Stimulated activated CD4-positive, alpha-beta T cell treated with anti-CD3 and anti-CD28 coated beads, Interleukin-12 subunit alpha, Interleukin-12 subunit beta, amount 100 ng/mL, for 48 hours (primary cell): Measurements from ENCODE around the gene LMOD3.

Source experiments
- DNase-seq, 3 donors: peaks; one replicate each; pipeline ENCODE4 v3.0.0-alpha.2; 2020; ENCODE audit warnings: low read depth in 2 of 3, low spot score in 1 of 3

The LMOD3 gene

DNA sequence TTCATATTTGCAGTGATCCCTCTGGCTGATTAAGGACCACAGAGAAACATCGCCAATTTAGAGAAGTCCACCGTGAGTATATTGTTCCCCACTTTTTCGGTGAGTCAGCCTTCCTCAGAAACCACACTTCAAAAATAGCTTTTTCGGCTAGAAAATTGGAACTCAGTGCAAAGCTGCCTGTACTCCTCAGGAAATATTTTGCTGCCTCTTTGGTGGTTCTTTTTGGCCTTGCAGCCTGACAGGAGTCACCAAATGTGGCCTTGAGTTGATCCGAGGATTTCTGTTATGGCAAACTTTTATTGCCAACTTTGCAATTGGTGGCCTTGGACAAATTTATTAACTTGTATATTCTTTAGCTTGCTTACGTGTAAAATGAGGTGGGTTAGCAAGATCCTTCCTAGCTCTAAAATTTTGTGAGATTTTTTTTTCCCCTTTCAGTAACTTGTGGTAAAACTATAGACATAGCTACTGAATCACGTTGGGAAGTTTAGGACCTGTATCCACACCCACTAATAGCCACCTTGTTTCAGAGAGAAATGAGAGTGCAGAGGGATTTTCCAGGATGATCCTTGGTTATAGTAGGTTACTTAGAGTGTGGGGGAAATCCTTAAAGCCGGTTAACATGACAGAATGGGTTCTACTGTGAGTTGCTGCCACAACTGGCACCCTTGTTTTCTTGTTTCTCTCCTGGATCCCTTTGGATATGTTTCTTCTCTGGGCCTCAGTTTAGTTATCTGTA lies 27.8 kb downstream of the LMOD3 start:
- DNase-seq: no peak

DNA sequence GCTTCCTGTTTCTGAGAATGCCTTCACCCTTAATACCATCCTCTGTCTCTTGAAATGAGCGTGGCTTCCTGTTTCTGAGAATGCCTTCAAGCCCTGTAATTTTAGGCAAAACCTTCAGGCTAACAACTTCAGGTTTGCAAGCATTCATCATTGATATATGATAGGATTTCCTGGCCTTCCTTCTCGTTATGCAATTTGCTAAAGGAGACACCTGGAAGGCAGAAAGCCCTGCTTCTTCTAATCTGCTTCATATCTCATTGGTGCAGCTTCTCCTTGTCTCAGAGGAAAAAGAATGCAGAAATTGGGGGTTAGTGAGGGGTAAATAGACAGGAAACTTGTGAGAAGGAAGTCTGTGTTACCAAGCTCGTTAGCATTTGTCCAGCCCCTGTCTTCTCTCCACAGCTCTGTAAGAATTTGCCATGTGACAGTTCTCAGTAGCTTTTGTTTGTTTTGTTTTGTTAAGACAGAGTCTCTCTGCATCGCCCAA lies 30.3 kb downstream of the LMOD3 start:
- no peak for DNase-seq

DNA sequence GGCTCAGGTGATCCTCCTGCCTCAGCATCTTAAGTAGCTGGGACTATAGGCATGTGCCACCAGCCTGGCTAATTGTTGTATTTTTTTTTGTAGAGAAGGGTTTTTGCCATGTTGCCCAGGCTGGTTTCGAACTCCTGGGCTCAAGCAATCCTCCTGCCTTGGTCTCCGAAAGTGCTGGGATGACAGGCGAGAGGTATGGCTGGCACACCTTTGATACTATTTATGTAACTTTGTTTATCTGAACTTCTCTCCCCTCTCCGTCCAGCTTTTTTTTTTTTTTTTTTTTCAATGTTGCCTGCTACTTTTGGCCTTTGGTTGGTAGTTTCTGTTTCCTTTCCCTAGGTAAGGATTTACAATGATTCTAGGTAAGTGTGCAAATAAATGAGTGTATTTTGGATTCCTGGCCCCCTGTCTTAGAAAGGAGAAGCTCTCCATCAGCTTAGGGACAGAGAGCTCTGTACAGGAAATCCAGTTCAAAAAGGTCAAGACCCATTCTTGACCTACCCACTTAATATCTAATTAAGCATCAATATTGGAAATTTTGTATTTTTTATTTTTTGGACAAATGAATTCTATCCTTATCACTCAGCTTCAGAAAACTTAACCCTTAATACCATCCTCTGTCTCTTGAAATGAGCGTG lies 30.9 kb downstream of the LMOD3 start:
- DNase-seq: no peak

DNA sequence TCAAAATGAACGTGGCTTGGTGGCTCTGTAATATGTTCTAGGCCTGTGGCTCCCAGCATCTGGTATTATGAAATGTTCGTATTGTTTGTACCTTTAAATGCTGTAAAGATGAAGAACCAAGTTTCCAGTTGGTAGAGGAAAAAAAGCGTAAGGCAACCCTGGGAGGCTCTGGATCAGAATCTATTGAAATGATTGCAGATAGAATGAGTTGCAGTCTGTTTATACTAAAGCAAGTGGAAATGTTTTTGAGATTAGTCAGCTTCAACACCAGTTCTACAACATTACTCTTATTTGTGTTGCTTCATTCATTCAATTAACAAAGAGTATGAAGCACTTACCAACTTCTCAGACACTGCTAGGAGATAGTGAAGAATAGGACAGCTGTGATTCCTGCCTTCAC lies 32.4 kb downstream of the LMOD3 start:
- no peak for DNase-seq

DNA sequence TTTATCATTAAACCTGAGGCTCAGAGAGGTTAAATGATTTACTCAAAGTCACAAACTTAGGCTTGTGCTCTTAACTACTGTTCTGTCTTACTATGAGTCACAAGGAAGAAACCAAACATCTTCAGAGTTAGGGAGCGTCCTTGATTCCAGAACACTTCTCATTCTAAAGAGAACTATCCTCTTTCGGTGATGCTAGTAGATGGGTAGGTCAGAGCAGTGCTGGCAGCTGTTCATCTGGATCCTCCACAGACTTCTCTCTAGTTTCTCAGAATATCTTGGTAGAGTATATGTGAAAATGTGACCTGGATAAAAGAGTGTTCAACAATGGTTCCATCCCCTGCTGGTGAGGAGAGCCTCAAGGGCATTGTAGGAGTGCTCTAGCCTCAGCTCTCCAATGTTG lies 34.3 kb downstream of the LMOD3 start:
- DNase-seq: no peak

DNA sequence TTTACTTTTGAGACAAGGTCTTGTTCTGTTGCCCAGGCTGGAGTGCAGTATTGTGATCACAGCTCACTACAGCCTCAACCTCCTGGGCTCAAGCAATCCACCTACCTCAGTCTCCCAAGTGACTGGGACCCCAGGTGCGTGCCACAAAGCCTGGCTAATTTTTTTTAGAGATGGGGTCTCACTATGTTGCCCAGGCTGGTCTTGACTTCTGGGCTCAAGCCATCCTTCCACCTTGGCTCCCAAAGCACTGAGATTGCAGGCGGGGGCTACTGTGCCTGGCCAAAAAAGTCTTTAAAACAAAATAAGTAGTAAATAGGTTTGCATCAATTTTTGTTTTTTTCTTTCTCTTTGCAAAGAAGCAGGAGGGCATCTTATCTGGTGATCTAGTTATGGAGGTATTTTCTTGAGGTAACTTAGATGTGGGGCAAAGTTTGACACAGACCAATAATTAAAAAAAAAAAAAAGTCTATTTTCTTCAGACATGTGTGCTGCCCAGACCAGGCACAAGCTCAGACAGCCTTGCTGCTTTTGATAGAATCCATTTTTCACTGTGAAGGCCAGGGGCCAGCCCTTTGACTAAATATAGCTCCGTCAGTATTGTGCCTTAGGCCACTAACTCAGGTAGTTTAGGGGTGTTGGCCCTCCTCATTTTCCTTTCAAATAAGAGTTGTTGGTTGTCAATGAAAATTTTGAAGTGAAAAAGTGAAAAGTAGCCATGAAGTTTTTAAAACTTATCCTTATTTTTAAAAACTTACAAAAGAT lies 35.2 kb downstream of the LMOD3 start:
- no peak for DNase-seq

DNA sequence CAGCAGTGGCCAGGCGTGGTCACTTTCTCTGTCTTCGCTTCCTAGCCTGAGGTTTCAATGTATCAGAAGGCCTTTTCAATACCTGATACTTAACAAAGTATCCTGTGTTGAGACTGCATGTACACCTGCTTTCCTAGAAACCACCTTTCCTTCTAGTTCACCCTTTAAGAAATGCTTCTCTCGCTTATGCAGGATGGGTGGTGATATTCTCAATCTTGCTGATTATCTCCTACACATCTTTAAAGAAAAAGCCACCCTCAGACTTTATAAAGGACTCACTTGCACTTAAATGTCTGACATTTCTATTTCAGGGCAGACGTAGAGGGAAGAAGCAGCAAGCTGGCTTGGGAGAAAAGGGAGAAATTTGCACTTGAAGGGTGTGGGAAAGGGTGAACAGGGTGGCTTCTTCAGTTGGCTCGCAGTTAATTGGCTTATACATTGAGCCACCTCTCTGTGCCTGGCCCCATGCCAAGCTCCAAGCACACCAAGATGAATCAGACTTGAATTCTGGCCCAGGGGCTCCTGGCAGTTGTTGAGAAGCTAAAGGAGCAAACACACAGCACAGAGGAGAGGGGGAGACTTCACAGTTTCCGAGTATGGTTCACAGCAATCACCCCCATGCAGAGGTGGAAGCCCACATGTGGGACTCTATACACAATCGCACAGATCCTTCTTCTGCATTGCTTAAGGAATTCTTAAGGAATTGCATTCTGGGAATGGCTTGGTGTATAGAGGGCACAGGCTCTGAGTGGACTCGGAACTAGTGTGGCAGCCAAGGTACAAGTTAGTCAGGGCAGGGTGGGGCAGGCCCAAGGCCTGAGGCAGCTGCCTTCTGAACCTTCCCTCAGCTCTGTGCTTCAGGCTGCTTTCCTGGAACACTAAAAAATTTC lies 36.3 kb downstream of the LMOD3 start:
- peak; percentile 66 to 79 (median 71) for DNase-seq

DNA sequence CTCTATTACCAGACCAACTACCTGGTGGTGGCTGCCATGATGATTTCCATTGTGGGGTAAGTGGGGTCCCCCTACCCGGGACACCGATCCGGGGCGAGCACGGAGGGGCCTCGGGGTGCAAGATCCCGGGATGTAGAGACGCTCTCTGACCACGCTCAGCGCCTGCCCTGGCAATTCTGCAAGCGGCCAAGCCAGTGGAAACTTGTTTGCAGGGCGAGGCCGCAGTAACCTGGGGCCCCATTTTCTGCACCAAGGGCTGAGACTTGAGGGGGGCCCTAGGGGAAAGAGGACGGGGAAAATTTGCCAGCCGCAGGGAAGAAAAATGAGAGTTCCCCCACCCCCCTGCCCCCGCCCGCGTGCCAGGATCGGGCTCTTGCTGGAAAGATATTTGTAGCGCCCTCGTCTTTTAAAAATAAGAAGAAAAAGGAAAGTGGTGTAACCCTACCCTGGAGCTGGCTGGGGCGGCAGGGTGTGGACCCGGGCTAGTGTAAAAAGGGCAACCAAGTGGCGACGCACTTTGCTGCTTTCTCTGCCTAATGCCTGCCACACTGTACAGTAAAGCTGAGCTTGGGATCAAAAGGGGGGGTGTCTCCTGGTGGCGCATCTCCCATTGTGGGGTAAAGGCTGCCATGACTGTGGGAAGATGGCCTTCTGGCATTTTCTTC lies 37.1 kb downstream of the LMOD3 start:
- no peak for DNase-seq

DNA sequence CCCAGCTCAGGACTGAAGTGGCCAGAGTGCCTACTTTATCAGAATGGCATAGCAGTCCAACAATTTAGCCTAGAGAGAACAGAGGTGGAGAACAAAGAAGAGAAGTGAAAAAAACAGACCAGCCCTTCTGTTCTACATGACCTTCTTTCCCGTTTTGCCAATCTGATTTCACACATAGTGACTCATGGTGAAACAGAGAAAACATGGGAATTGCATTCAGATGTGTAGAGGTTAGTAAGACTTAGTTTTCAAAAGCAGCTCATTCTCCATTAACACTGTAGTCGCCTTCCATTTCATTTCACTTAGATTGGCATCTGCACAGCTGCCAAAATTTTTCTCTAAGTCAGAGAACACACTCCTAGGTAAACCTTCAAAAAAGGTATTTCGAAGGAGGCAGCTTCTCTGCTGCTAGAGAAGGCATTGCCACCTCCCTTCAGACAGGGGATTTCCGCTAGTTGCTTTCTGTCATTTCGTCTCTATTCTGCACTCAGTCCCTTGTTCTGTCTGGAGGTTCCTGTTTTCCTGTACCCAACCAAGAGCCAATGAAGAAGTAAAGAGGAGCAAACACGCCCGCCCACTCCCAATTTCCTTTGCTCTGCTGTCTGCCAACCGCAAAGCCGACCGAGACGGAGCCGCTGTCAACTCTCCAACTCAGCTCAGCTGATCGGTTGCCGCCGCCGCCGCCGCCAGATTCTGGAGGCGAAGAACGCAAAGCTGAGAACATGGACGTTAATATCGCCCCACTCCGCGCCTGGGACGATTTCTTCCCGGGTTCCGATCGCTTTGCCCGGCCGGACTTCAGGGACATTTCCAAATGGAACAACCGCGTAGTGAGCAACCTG lies 37.8 kb downstream of the LMOD3 start, which contains the start of gene ARL6IP5:
TSS of gene ARL6IP5 (plus strand) at position 612 of the 842 bp plus-strand sequence. CDS start at position 723, 111 bp downstream.
- peak; percentile 89 to 93 (median 89) for DNase-seq

DNA sequence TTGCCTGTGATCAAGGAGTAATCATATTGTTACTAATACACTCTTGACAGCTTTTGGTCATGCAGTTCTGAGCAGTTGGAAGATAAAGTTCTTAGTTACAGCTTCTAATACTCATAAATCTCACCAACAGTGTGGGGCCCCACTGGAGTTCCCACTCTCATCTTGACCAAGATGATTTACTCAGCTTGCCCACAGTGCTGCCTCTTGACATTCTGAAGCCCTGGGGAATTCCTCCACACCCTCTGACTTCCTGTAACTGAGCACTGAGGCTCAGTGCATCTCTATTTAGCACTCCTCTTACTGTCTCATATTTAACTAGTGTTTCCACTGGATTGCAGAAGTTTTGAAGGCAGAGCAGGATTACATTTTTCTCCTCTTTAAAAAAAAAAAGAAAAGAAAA lies 39.6 kb downstream of the LMOD3 start:
- DNase-seq: peak; percentile 69 to 73 (median 70)

DNA sequence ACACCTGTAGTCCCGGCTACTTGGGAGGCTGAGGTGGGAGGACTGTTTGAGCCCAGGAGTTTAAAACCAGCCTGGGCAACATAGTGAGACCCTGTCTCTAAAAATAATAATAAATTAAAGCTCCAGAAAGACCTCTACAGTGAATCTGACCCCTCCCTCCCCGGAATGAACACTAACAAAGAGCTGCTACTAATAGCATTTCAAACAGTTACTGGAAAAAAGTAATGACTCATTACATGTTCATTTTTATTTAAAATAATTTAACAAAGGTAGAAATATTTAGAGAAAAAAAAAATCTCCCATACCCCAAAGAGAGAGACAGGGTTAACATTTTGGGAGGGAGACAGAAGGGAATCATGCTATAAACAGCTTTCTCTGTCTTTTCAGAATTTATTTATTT lies 40.0 kb downstream of the LMOD3 start:
- DNase-seq: no peak

DNA sequence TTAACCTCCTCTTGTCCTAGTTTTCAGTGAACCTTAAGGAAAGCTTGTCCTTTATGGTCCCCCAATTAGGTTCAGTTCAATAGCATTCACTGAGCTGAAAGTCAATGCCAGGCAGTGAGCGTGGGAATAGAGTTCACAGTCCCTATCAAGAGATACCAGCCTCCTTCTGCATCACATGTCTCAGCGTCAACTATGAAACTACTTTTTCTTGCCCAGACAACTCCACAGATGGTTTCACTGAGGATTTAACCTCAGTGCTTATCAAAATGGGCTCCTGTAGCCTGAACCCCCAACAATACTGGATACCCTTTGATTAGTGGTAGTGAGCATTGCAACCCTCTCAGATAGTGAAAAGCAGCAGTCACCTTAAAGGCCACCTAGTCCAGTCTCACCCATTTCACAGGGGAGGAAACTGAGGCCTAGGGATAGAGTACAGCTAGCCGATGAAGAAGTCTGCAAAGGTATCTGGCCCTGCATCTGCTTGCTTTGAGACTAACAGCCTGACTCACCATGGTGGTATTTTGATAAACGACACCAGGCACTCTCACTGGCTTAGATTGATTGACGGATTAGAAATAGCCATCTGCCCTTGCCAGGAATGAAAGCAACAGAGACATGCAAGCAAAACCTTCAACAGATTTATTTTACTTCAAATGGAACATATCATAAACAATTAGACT lies 40.7 kb downstream of the LMOD3 start:
- no peak for DNase-seq

DNA sequence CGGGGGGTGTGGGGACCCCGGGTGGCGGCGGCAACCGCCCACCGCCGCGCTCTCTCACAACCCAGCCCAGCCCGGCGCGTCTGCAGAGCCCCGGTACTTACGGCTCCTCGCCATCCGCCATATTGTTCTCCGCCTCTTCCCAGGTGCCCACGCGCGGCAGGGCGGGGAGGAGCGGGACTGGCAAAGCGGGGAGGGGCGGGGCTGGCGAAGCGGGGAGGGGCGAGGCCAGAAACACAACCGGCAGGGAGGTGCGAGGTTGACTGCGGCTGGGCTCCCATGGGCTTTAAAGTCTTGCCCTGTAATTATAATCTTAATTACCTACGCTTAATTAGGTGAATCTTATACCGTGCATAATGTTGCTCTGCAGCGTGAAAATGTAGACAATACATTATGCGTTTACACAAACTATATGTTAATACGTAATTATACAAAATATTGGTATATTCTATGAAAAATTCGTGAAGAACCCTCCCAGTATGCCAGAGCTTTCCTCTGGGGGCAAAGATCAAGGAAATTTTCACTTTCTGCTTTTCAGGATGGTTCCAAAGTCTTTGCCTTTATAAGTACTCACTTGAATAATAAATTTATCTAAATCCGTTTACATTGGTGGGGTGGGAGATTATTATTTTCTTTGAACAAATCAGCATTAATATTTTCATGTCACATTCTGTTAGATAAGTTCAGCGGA lies 42.0 kb downstream of the LMOD3 start, which contains the start of gene UBA3:
TSS of gene UBA3 (minus strand) at position 133 of the 688 bp plus-strand sequence. CDS start at position 121, 12 bp downstream.
- peak; percentile 86 to 96 (median 89) for DNase-seq

DNA sequence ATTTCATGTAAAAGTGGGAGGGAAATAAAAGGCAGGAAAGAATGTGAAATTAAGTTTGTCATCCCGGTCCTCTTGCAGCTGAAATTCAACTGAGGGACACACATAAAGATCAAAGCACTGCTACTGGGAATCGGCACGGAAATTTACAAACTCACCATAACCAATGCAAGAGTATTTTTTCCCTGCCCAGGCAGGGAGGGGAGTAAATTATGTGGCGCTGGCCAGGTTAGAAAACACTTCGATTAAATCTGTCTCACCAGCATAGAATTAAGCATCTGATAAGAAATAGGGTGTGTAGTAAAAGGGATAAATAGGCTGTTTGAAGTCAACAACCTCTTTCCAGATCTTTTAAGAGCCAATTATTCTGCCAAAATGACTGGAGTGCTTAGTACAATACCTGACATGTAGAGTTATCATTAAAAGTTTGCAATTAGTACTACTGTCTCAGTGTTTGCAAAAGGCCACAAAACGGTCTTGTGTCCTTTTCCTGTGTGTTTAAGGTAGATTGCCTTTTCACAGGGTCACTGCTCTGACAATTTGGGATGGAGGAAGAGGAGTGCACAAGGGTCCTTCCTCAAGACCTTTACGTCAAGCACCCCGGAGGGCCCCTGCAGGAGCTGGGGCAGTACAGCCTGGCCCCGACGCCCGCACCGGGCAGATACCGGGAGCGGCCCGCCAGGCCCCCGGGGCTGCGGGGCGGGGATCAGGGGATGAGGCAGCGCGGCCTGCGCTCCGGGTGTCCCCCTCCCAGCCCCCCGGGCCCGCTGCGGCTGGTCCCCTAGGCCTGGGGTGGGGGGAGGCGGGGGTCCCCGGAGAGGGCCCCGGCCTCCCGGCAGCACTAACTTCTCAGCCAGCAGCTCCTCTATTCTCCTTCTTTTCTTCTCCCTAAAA lies 42.9 kb downstream of the LMOD3 start:
- no peak for DNase-seq

DNA sequence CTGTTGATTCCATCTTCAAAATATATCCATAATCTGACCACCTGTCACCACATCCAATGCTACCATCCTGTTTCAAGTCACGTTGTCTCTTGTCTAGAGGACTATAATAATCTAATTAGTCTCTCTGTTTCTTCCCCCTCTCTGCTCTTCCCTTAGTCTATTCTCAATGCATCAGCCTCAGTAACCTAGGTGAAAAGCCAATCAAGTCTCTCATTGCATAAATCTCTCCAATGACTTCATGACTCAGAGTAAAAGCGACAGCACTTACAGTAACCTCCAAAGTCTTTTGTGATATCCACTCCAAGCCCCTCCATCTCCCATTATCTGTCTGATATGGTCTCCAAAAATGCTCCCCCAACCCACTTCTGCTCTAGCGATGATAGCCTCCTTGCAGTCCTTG lies 49.5 kb downstream of the LMOD3 start:
- no peak for DNase-seq

DNA sequence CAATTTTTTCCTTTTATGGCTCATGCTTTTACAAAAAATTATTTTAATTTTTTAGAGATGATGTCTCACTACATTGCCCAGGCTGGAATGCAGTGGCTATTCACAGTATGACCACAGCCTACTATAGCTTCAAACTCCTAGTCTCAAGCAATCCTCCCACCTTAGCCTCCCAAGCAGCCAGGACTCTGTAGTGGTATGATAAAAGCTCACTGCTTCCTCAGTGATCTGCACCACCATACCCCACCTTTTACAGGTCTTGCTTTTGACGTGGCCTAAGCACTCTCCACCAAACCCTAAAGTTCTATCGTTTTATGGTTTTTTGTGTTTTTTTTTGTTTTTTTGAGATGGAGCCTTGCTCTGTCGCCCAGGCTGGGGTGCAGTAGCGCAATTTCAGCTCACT lies 56.3 kb downstream of the LMOD3 start:
- DNase-seq: no peak

DNA sequence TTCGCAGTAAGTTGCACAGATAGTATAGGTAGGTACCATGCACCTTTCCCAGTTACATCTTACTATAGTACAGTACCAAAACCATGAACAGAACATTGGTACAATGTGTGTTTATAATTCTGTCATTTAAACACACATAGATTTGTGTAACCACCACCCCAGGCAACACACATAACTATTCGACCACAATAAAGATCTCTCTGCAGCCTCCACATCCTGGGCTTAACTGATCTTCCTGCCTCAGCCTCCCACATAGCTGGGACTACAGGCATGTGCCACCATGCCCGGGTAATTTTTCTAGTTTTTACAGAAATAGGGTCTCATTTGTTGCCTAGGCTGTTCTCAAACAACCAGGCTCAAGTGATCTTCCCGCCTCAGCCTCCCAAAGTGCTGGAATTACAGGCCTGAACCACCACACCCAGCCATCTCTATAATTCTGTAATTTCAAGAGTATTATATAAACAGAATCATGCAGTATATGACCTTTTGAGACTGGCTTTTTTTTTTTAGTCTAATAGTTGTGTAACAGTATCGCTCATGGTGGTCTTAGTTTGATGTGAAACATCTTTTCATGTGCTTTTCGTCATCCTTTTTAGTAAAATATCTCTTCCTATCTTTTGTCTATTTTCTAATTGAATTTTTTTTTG lies 57.0 kb downstream of the LMOD3 start:
- DNase-seq: no peak
